Measurements from ENCODE around the gene EDARADD.

- TF ChIP-seq CTCF (IDR thresholded peaks at IDR 0.05) (no peak), POLR2A (IDR thresholded peaks at IDR 0.05) (no peak), POLR2AphosphoS5 (IDR thresholded peaks at IDR 0.05) (no peak), EP300 (IDR thresholded peaks at IDR 0.05) (no peak)
These were observed 63.7 kb downstream of the EDARADD start for GRCh38 chr1:236457775-236458174.

All from gastroesophageal sphincter (tissue), 3 donors.